Endothelial cell of hepatic sinusoid (primary cell): Measurements from ENCODE around the gene SPTY2D1.
"Not testable (repeated sequence)": the region's sequence is repeated elsewhere in the genome, so short reads cannot be mapped to it uniquely, and the experiment has no call there.

Experiments
- in situ Hi-C: cut with HindIII; loops from 2 replicates; pipeline ENCODE4 v1.10.0; 2017; ENCODE audit warnings: low sequenced_read_pairs

SPTY2D1 gene

GRCh38 chr11:18634140-18635032 lies at the start of gene SPTY2D1:
Gene SPTY2D1, minus strand, starts transcription at chr11:18634342. Its CDS starts 85 bp downstream, at chr11:18634257.
- in situ Hi-C loops = no loop called here

DNA sequence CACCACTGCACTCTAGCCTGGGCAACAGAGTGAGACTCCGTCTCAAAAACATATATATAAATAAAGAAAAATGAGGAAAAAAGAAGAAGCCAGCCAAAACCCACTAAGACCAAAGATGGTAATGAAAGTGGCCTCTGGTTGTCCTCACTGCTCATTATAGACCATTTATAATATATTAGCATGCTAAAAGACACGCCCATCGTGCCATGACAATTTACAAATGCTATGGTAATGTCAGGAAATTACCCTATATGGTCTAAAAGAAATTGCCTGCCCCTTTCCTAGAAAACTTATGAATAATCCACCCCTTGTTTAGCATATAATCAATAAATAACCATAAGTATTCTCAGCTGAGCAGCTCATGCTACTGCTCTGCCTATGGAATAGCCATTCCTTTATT lies 48.3 kb upstream of the SPTY2D1 start:
- in situ Hi-C loops = no loop called here

- in situ Hi-C loops = not testable (repeated sequence)
These were observed 47.8 kb upstream of the SPTY2D1 start for GRCh38 chr11:18681949-18682348.

GRCh38 chr11:18677560-18677959 lies 43.4 kb upstream of the SPTY2D1 start:
- in situ Hi-C loops = no loop called here

GRCh38 chr11:18676803-18677202 lies 42.7 kb upstream of the SPTY2D1 start:
- in situ Hi-C loops = no loop called here

DNA sequence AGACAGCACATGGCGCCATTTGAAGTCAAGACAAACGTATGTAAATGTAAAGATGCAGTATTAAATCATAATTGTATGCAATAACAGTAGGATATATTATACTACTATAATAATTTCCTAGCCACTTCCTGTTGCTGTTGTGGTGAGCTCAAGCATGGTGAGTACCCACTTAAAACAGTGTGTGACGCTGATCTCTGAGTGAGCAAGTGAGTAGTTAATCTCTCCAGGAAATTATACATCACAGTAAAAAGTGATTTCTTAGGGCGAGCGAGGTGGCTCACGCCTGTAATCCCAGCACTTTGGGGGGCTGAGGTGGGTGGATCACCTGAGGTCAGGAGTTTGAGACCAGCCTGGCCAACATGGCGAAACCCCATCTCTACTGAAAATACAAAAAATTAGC lies 38.1 kb upstream of the SPTY2D1 start:
- in situ Hi-C loops = not testable (repeated sequence)

GRCh38 chr11:18671246-18671645 lies 37.1 kb upstream of the SPTY2D1 start:
- in situ Hi-C loops = no loop called here

GRCh38 chr11:18669711-18670110 lies 35.6 kb upstream of the SPTY2D1 start:
- in situ Hi-C loops = no loop called here

GRCh38 chr11:18669219-18669596 lies 35.1 kb upstream of the SPTY2D1 start:
- in situ Hi-C loops = no loop called here

- in situ Hi-C loops = no loop called here
These were observed 34.0 kb upstream of the SPTY2D1 start for GRCh38 chr11:18668131-18668530.

- in situ Hi-C loops = not testable (repeated sequence)
These were observed 31.3 kb upstream of the SPTY2D1 start for GRCh38 chr11:18665353-18665872.

- in situ Hi-C loops = no loop called here
These were observed 23.5 kb upstream of the SPTY2D1 start for GRCh38 chr11:18657673-18658072.

- in situ Hi-C loops = no loop called here
These were observed 16.9 kb upstream of the SPTY2D1 start for GRCh38 chr11:18650859-18651557.

GRCh38 chr11:18650353-18650752 lies 16.2 kb upstream of the SPTY2D1 start:
- in situ Hi-C loops = no loop called here

- in situ Hi-C loops = not testable (repeated sequence)
These were observed 8.9 kb upstream of the SPTY2D1 start for GRCh38 chr11:18643034-18643433.

DNA sequence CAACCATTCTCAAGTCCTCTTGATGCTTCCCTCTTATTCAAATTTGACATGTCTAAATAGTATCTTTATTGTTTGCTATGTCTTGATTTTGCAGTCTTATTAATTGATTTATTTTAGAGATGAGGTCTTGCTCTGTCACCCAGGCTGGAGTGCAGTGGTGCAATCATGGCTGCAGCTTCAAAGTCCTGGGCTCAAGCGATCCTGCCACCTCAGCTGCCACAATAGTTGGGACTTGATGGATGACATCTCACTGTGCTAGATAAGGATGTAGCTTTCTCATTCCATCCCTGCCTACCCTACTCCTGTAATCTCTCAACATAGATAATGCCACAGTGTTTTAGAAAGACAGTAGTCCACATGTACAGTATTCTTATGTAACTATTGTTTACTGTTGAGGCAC lies 7.5 kb upstream of the SPTY2D1 start:
- in situ Hi-C loops = no loop called here

DNA sequence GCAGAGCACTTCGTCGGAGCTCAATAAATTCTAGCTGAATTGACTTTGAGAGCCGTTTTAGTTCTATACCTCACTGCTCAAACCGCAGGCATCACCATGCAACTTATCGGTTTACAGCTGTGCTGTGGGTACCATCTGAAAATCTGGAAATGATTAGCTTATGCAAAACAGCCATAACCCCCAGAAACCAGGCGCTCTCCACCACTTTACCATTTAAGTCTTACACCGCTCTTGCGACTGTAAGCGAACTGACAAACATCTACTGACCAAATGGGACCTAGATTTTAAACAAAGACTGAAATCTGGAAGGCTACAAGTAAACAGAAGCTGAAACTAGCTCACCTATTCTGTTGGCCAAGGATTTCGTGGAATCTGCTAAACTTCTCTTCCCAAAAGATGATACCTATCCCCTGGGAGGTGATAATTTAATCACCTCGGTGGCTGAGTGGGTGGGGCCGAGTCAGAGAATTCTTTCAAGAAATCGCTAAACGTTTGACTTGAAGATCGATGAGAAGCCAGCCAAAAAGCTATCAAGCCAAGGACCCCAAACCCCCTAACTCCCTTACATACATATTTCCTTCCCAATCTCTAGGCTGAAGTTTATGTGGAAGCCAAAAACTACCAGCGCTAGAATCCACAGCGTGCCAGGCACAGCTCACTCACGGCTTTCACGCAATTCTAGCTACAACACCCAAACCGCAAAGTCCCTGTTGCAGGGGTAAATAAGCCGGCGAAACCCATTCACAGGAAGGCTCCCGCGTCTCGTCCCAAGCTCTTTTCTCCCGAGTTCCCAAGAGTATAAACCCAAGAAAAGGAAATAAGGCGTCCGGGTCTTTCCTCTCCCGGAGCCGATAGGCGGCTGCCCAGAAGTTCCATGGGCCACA lies 644 bp downstream of the SPTY2D1 start:
- in situ Hi-C loops = no loop called here

DNA sequence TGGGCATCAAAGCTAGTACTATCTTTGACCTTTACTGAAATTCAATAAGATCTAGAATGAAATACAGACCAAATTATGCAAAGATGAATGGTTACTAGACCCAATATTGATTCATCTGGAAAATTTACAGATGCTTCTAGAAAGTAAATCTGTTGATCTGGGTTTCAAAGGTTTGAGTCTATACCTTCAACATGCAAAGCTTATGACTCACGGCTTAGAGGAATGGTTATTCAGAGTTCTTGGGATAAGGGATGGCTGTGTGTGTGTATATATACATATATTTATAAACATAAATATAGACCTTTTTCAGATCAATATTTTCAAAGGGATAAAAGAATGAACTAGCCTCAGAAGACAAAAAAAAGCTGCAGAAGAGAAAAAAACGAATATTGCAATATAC lies 1.3 kb downstream of the SPTY2D1 start:
- in situ Hi-C loops = no loop called here

- in situ Hi-C loops = no loop called here
These were observed 10.0 kb downstream of the SPTY2D1 start for GRCh38 chr11:18624161-18624560.

DNA sequence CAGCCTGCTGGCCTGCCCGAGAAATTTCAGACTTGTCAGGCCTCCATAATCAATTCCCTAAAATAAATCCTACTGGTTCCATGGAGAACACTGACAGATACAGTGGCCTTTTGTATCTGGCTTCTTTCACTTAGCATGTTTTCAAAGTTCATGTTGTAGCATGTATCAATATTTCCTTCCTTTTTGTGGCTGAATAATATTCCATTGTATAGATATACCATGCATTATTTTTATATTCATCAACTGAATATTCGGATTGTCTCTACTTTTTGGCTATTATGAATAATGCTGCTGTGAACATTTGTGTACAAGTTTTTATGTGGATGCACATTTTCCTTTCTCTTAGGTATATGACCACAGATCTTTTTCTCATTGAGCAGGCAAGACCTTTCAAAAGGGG lies 10.4 kb downstream of the SPTY2D1 start:
- in situ Hi-C loops = no loop called here
